ENCODE measurements around the gene LCLAT1.

LCLAT1 gene

GRCh38 chr2:30692829-30693275 is 245.8 kb downstream of the LCLAT1 start:
- no peaks in the 10 kb centered on the region for H3K9me2 ChIP-seq (replicated peaks; ENCODE audit: control insufficient read depth, low read length)
- no peak overlapping the region for H3K27ac ChIP-seq (ENCODE audit: low read depth, low read length)
- H3K36me3 ChIP-seq (ENCODE audit: control insufficient read depth, low read length): no peaks in the 10 kb centered on the region
- H3K4me1 ChIP-seq (ENCODE audit: control insufficient read depth, low read length): no peaks in the 10 kb centered on the region
- no peak for TF ChIP-seq CTCF (IDR thresholded peaks at IDR 0.05; ENCODE audit: low read depth, low read length, poor library complexity, severe bottlenecking)
- no peak for TF ChIP-seq EZH2phosphoT487 (IDR thresholded peaks at IDR 0.05; ENCODE audit: borderline replicate concordance, low read length)
- no peak overlapping the region for H3K4me3 ChIP-seq (ENCODE audit: low read length)
- no peaks in the 10 kb centered on the region for H4K20me1 ChIP-seq (ENCODE audit: control insufficient read depth, insufficient read depth, low read depth, low read length)
- no peaks in the 10 kb centered on the region for H3K9me3 ChIP-seq (ENCODE audit: control insufficient read depth, insufficient read depth, low read length)
- peaks cover 9% of the 10 kb centered on the region; the same call in 1 of the 2 replicates for H3K27me3 ChIP-seq (ENCODE audit: control insufficient read depth, low read length)
- no peaks in the 10 kb centered on the region for H3F3A ChIP-seq (ENCODE audit: control insufficient read depth, insufficient read depth)
- H3K79me2 ChIP-seq (ENCODE audit: control insufficient read depth, low read length): no peaks in the 10 kb centered on the region
- H3K4me2 ChIP-seq (ENCODE audit: low read length): no peak overlapping the region

All from DOHH2 (cell line).